Stimulated activated CD4-positive, alpha-beta T cell treated with anti-CD3 and anti-CD28 coated beads, TNF-alpha, amount 100 ng/mL, for 48 hours (primary cell): ENCODE data around the gene GIPC3.

Experiments used
- DNase-seq, 3 donors: peaks; one replicate each; pipeline ENCODE4 v3.0.0-alpha.2; 2020; ENCODE audit warnings: low read depth in 3 of 3

The GIPC3 gene

GRCh38 chr19:3585301-3586126 lies at the start of gene GIPC3:
Gene GIPC3, plus strand, starts transcription at chr19:3585478. Its CDS starts 120 bp downstream, at chr19:3585598.
- no peak for DNase-seq

GRCh38 chr19:3535563-3535965 lies 49.7 kb upstream of the GIPC3 start:
- no peak for DNase-seq

GRCh38 chr19:3535981-3536380 lies 49.3 kb upstream of the GIPC3 start:
- DNase-seq: no peak

GRCh38 chr19:3536429-3537100 lies 48.7 kb upstream of the GIPC3 start:
- DNase-seq: no peak

GRCh38 chr19:3537101-3537437 lies 48.2 kb upstream of the GIPC3 start:
- DNase-seq: no peak

- no peak for DNase-seq
Measured at GRCh38 chr19:3537438-3538240, 47.6 kb upstream of the GIPC3 start.

- no peak for DNase-seq
Measured at GRCh38 chr19:3538258-3538929, 46.9 kb upstream of the GIPC3 start.

GRCh38 chr19:3538965-3539755 lies 46.1 kb upstream of the GIPC3 start, which contains the start of gene TEKTIP1:
Gene TEKTIP1, plus strand, starts transcription at chr19:3539174. Its CDS starts 4 bp downstream, at chr19:3539178.
- DNase-seq: no peak

GRCh38 chr19:3539756-3540118 lies 45.5 kb upstream of the GIPC3 start:
- no peak for DNase-seq

GRCh38 chr19:3543150-3544057 lies 41.9 kb upstream of the GIPC3 start:
- DNase-seq: no peak

GRCh38 chr19:3544058-3544376 lies 41.3 kb upstream of the GIPC3 start:
- DNase-seq: no peak

GRCh38 chr19:3544742-3545668 lies 40.3 kb upstream of the GIPC3 start:
- DNase-seq: peak; percentile 48 to 72 (median 71)

- no peak for DNase-seq
Measured at GRCh38 chr19:3545669-3546034, 39.6 kb upstream of the GIPC3 start.

GRCh38 chr19:3546119-3546518 lies 39.2 kb upstream of the GIPC3 start:
- no peak for DNase-seq

- no peak for DNase-seq
Measured at GRCh38 chr19:3547301-3547731, 38.0 kb upstream of the GIPC3 start.

GRCh38 chr19:3547767-3548282 lies 37.5 kb upstream of the GIPC3 start:
- DNase-seq: no peak

- no peak for DNase-seq
Measured at GRCh38 chr19:3548606-3549005, 36.7 kb upstream of the GIPC3 start.

GRCh38 chr19:3549816-3550215 lies 35.5 kb upstream of the GIPC3 start:
- no peak for DNase-seq
